PC-3 (cell line): ENCODE results near the gene CIZ1. TPM values are rescaled to one million over a fixed set of nuclear protein-coding genes. Genes with fewer than 3 reads are reported as not detected.

ENCODE experiments used
- ATAC-seq: fragments of 200-7000 bp; cut with Tn5 transposase; 2 replicates; pipeline ENCODE4 v1.9.1; 2020; ENCODE audit warnings: mild to moderate bottlenecking, moderate library complexity
- BruUV-seq: library from RNA; stranded (reverse); fragments of 400-500 nt; replicated peaks from 2 replicates; lab custom pipeline; 2021; lab: Mats Ljungman, UMichigan
- CTCF ChIA-PET: fragments of 300-600 bp; sonication (Branson Sonifier 250); formaldehyde crosslinking; loops from one replicate; lab custom pipeline; 2022; ENCODE audit warnings: antibody characterized with exemption; lab: Charles Lee
- POLR2A ChIA-PET: fragments of 300-600 bp; sonication (Branson Sonifier 250); formaldehyde crosslinking; loops from one replicate; lab custom pipeline; 2022; ENCODE audit warnings: antibody characterized with exemption; ENCODE audit not compliant: unreplicated experiment; lab: Charles Lee
- DNase-seq: peaks from one replicate; pipeline ENCODE4 v3.0.0-alpha.2; 2015
- H2AFZ ChIP-seq: fragments of 300-600 bp; sonication (generic); 2 replicates; pipeline ENCODE4 v1.6.0; 2016; ENCODE audit warnings: antibody characterized with exemption, low read length
- H3F3A ChIP-seq: fragments of 300-600 bp; sonication (generic); one replicate; pipeline ENCODE4 v1.6.0; 2017; ENCODE audit warnings: antibody characterized with exemption, low read length, control low read depth, mild to moderate bottlenecking; ENCODE audit not compliant: unreplicated experiment
- H3K27ac ChIP-seq: fragments of 300-600 bp; sonication (generic); 2 replicates; pipeline ENCODE4 v1.5.1; 2016; ENCODE audit warnings: mild to moderate bottlenecking, low read length
- H3K27me3 ChIP-seq: fragments of 300-600 bp; sonication (generic); 2 replicates; pipeline ENCODE4 v1.6.1; 2016; ENCODE audit warnings: low read length, mixed read lengths
- H3K36me3 ChIP-seq: fragments of 300-600 bp; sonication (generic); 2 replicates; pipeline ENCODE4 v1.6.1; 2016; ENCODE audit warnings: low read depth, mixed run types, low read length, mixed read lengths
- H3K4me1 ChIP-seq: fragments of 300-600 bp; sonication (generic); 2 replicates; pipeline ENCODE4 v1.5.1; 2016; ENCODE audit warnings: low read length; ENCODE audit not compliant: insufficient read depth
- H3K4me2 ChIP-seq: fragments of 300-600 bp; sonication (generic); 2 replicates; pipeline ENCODE4 v1.6.0; 2016; ENCODE audit warnings: low read length
- H3K4me3 ChIP-seq: fragments of 300-600 bp; sonication (generic); 2 replicates; pipeline ENCODE4 v1.5.1; 2016; ENCODE audit warnings: mild to moderate bottlenecking, low read length, mixed read lengths
- H3K79me2 ChIP-seq: fragments of 300-600 bp; sonication (generic); 2 replicates; pipeline ENCODE4 v1.6.1; 2017; ENCODE audit warnings: low read length, mixed read lengths
- H3K9ac ChIP-seq: fragments of 300-600 bp; sonication (generic); 2 replicates; pipeline ENCODE4 v1.6.0; 2016; ENCODE audit warnings: mild to moderate bottlenecking, low read length
- H3K9me2 ChIP-seq: fragments of 300-600 bp; sonication (generic); replicated peaks from 2 replicates; pipeline ENCODE4 v1.6.1; 2016; ENCODE audit warnings: mixed run types, low read length, mixed read lengths
- H3K9me3 ChIP-seq: fragments of 300-600 bp; sonication (generic); 2 replicates; pipeline ENCODE4 v1.6.1; 2016; ENCODE audit warnings: low read length, mixed read lengths
- H4K20me1 ChIP-seq: fragments of 300-600 bp; sonication (generic); 2 replicates; pipeline ENCODE4 v1.6.1; 2016; ENCODE audit warnings: low read length, mixed read lengths
- EZH2 ChIP-seq: fragments of 300-600 bp; sonication (generic); IDR thresholded peaks from one replicate; pipeline ENCODE4 v1.6.1; 2017; ENCODE audit warnings: antibody characterized with exemption, mild to moderate bottlenecking, low read length; ENCODE audit not compliant: unreplicated experiment
- EZH2phosphoT487 ChIP-seq: fragments of 300-600 bp; sonication (generic); IDR thresholded peaks from 2 replicates; pipeline ENCODE4 v1.6.1; 2018; ENCODE audit warnings: mild to moderate bottlenecking, antibody characterized with exemption, low read length, borderline replicate concordance
- intact Hi-C: fragments of 100-400 bp; cut with micrococcal nuclease; formaldehyde crosslinking; loops from 2 replicates; pipeline ENCODE4 v1.9.0; 2023
- total RNA-seq: library from RNA; depleted of rRNA; stranded (reverse); fragments of >200 nt; gene quantifications from 2 replicates; pipeline ENCODE4 v1.2.3, GENCODE V29; 2014
- TF ChIP-seq, protein P1 (sequence below): fragments of 300-600 bp; sonication (generic); conservative IDR thresholded peaks from 2 replicates; pipeline ENCODE4 v1.5.1; 2017; ENCODE audit warnings: antibody characterized with exemption, low read depth, mild to moderate bottlenecking, low read length

Gene CIZ1
- total RNA-seq, 1 experiment from 2014 or later: 46.1 TPM

- H2AFZ ChIP-seq: no peak overlapping the region
- no peak overlapping the region for H3K4me2 ChIP-seq
- ChIA-PET POLR2A (no interaction called here), CTCF (no interaction called here)
- no peak overlapping the region for H3K4me3 ChIP-seq
- peaks cover 8% of the 10 kb centered on the region; the same call in 1 of the 2 replicates for H3K36me3 ChIP-seq
- no peak for DNase-seq
- no peaks in the 10 kb centered on the region for H3K9me3 ChIP-seq
- peaks cover 31% of the 10 kb centered on the region for H3K79me2 ChIP-seq
- no peak overlapping the region for H3K9ac ChIP-seq
- intact Hi-C loops: no loop called here
- TF ChIP-seq EZH2phosphoT487: no peak
- TF ChIP-seq, protein P1, sequence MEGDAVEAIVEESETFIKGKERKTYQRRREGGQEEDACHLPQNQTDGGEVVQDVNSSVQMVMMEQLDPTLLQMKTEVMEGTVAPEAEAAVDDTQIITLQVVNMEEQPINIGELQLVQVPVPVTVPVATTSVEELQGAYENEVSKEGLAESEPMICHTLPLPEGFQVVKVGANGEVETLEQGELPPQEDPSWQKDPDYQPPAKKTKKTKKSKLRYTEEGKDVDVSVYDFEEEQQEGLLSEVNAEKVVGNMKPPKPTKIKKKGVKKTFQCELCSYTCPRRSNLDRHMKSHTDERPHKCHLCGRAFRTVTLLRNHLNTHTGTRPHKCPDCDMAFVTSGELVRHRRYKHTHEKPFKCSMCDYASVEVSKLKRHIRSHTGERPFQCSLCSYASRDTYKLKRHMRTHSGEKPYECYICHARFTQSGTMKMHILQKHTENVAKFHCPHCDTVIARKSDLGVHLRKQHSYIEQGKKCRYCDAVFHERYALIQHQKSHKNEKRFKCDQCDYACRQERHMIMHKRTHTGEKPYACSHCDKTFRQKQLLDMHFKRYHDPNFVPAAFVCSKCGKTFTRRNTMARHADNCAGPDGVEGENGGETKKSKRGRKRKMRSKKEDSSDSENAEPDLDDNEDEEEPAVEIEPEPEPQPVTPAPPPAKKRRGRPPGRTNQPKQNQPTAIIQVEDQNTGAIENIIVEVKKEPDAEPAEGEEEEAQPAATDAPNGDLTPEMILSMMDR: no peak
- TF ChIP-seq EZH2: no peak
- H3K9me2 ChIP-seq: no peaks in the 10 kb centered on the region
- ATAC-seq: no peak
- H3K27ac ChIP-seq: no peak overlapping the region
- H3K27me3 ChIP-seq: no peaks in the 10 kb centered on the region
- H3F3A ChIP-seq: no peaks in the 10 kb centered on the region
- H3K4me1 ChIP-seq: peaks cover 5% of the 10 kb centered on the region; the same call in 1 of the 2 replicates
- no TSS peak for BruUV-seq
- no peaks in the 10 kb centered on the region for H4K20me1 ChIP-seq
Measured at GRCh38 chr9:128123451-128124080, 67.8 kb downstream of the CIZ1 start.

- ChIA-PET POLR2A (no interaction called here), CTCF (no interaction called here)
- Histone ChIP-seq H2AFZ (no peak overlapping the region), H3K27ac (no peak overlapping the region), H3K4me3 (no peak overlapping the region), H3K9me2 (no peaks in the 10 kb centered on the region), H3F3A (no peaks in the 10 kb centered on the region), H3K36me3 (peaks cover 8% of the 10 kb centered on the region; the same call in 1 of the 2 replicates), H3K27me3 (no peaks in the 10 kb centered on the region), H3K4me1 (peaks cover 9% of the 10 kb centered on the region), H3K4me2 (no peak overlapping the region), H3K9ac (no peak overlapping the region), H3K9me3 (no peaks in the 10 kb centered on the region), H4K20me1 (no peaks in the 10 kb centered on the region), H3K79me2 (peaks cover 30% of the 10 kb centered on the region)
- intact Hi-C loops: no loop called here
- ATAC-seq (no peak), DNase-seq (no peak)
- TF ChIP-seq EZH2phosphoT487 (no peak), EZH2 (no peak)
- TF ChIP-seq, protein P1: no peak
- no TSS peak for BruUV-seq
Measured at GRCh38 chr9:128122809-128123175, 68.6 kb downstream of the CIZ1 start.

- Histone ChIP-seq H3K4me1 (peaks cover 11% of the 10 kb centered on the region), H3K27me3 (no peaks in the 10 kb centered on the region), H2AFZ (no peak overlapping the region), H3K9ac (no peak overlapping the region), H3F3A (no peaks in the 10 kb centered on the region), H3K9me3 (no peaks in the 10 kb centered on the region), H3K4me3 (no peak overlapping the region), H3K27ac (no peak overlapping the region), H3K9me2 (no peaks in the 10 kb centered on the region), H4K20me1 (no peaks in the 10 kb centered on the region), H3K4me2 (no peak overlapping the region), H3K36me3 (peaks cover 11% of the 10 kb centered on the region), H3K79me2 (peaks cover 26% of the 10 kb centered on the region)
- ATAC-seq (no peak), DNase-seq (no peak)
- no TSS peak for BruUV-seq
- ChIA-PET CTCF (no interaction called here), POLR2A (no interaction called here)
- TF ChIP-seq EZH2phosphoT487: no peak
- no peak for TF ChIP-seq EZH2
- TF ChIP-seq, protein P1: no peak
- intact Hi-C loops: no loop called here
Measured at GRCh38 chr9:128121924-128122808, 69.2 kb downstream of the CIZ1 start.
